ENCODE measurements around the gene FHL1. TPM values are rescaled to one million over a fixed set of nuclear protein-coding genes. Genes with fewer than 3 reads are reported as not detected.

FHL1 gene
- total and polyA plus RNA-seq, 2 donors (not counting 3 experiments of a cell fraction or from before 2014, with no cell fraction given), result 50.6 to 59.4 TPM

DNA sequence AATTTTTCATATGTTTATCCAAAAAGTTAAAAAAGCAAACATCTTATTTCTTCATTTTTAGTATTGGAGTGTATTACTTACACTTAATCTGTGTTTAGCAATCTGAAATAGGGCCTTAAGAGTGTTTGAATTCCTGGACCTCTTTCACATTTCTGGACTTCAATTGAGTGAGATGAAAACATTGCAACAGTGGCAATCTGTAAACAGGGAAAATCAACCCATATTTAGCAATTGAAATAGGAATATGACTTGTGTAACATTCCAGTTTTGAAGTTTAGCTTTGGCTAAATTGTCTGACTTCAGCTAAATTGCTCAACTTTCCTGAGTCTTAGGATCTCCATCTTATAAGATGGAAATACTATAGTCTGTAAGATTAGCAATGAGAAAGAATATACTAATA lies 34.6 kb upstream of the FHL1 start:
- FAIRE-seq (no peak), DNase-seq (ENCODE audit: low read depth, low spot score) (no peak)
- no peaks in the 10 kb centered on the region for H3K9me1 ChIP-seq (replicated peaks; ENCODE audit: control insufficient read depth, extremely low read depth, insufficient read depth, low read length)
- H3K27me3 ChIP-seq (ENCODE audit: control insufficient read depth in 2 of 2, insufficient read depth in 2 of 2, low read length in 2 of 2), result no peaks in the 10 kb centered on the region
- H2AFZ ChIP-seq (ENCODE audit: low read depth, low read length), result no peak overlapping the region
- no peaks in the 10 kb centered on the region for H4K20me1 ChIP-seq (replicated peaks; ENCODE audit: control insufficient read depth, extremely low read depth, insufficient read depth, low read length)
- H3K4me1 ChIP-seq (ENCODE audit: control insufficient read depth, extremely low read depth, insufficient read depth, low read length), result no peaks in the 10 kb centered on the region
- intact Hi-C loops (cut with micrococcal nuclease) (no loop called here), dilution Hi-C loops (cut with MboI; ENCODE audit: extremely low pct_ligation_motif_present, low sequenced_read_pairs) (no loop called here)
- TF ChIP-seq GATA2 (IDR thresholded peaks at IDR 0.05; ENCODE audit: insufficient read depth, insufficient read length, low read depth, low read length), result no peak
- TF ChIP-seq MAX (IDR thresholded peaks at IDR 0.05; ENCODE audit: insufficient read depth, insufficient read length), result no peak
- TF ChIP-seq FOS (IDR thresholded peaks at IDR 0.05; ENCODE audit: borderline replicate concordance, insufficient read depth, low read length), result no peak
- no peak for TF ChIP-seq POLR2AphosphoS5 (IDR thresholded peaks at IDR 0.05; ENCODE audit: insufficient read depth, low read depth, low read length)
- TF ChIP-seq POLR2A (IDR thresholded peaks at IDR 0.05; ENCODE audit: low read depth, low read length), result no peak
- TF ChIP-seq EZH2 (IDR thresholded peaks at IDR 0.05; ENCODE audit: borderline replicate concordance, low read depth, low read length, severe bottlenecking), result no peak
- no peak for TF ChIP-seq MYC (IDR thresholded peaks at IDR 0.05; ENCODE audit: low read depth, low read length)
- TF ChIP-seq JUN (IDR thresholded peaks at IDR 0.05; ENCODE audit: borderline replicate concordance, insufficient read depth, insufficient read length, low read depth), result no peak
- TF ChIP-seq CTCF (IDR thresholded peaks at IDR 0.05; ENCODE audit: extremely low read depth in 1 of 2, insufficient read depth in 1 of 2, low read depth in 1 of 2, low read length in 2 of 2), result no peak
- H3K4me2 ChIP-seq (ENCODE audit: insufficient read depth, low read length), result no peak overlapping the region
- H3K4me3 ChIP-seq (replicated peaks in 1 of 3; ENCODE audit: insufficient read depth in 1 of 3, low read depth in 1 of 3, low read length in 3 of 3), result no peak overlapping the region
- no peak overlapping the region for H3K27ac ChIP-seq (ENCODE audit: insufficient read depth, low read depth, low read length)
- H3K36me3 ChIP-seq (ENCODE audit: control insufficient read depth in 2 of 2, extremely low read depth in 1 of 2, insufficient read depth in 2 of 2, low read length in 2 of 2), result no peaks in the 10 kb centered on the region
- ChIA-PET CTCF (no interaction called here), POLR2A (no interaction called here)
- BruUV-seq (replicated peaks), result no TSS peak
- no peak overlapping the region for H3K9ac ChIP-seq (replicated peaks; ENCODE audit: extremely low read depth, insufficient read depth, low read length)
- H3K79me2 ChIP-seq (ENCODE audit: control insufficient read depth, insufficient read depth, low read length), result no peaks in the 10 kb centered on the region
- no peaks in the 10 kb centered on the region for H3K9me3 ChIP-seq (replicated peaks; ENCODE audit: control insufficient read depth, insufficient read depth, low read length)
